Suprapubic skin (tissue), 3 donors: Measurements from ENCODE around the gene ALG5.

Source experiments
- POLR2AphosphoS5 ChIP-seq, 3 donors: sonication (generic); formaldehyde crosslinking; IDR thresholded peaks; one replicate each; pipeline ENCODE4 v1.6.1; 2017; ENCODE audit warnings: antibody characterized with exemption in 3 of 3
- TF ChIP-seq, protein P1 (sequence below), 2 donors: fragments of 200-600 bp in 1 of 2; fragments of 450-650 bp in 1 of 2; sonication (generic) in 1 of 2; IDR thresholded peaks; one replicate each; pipeline ENCODE4 v1.5.1; 2016 to 2019; ENCODE audit warnings: antibody characterized with exemption in 2 of 2, mild to moderate bottlenecking in 1 of 2, moderate library complexity in 1 of 2

DNA sequence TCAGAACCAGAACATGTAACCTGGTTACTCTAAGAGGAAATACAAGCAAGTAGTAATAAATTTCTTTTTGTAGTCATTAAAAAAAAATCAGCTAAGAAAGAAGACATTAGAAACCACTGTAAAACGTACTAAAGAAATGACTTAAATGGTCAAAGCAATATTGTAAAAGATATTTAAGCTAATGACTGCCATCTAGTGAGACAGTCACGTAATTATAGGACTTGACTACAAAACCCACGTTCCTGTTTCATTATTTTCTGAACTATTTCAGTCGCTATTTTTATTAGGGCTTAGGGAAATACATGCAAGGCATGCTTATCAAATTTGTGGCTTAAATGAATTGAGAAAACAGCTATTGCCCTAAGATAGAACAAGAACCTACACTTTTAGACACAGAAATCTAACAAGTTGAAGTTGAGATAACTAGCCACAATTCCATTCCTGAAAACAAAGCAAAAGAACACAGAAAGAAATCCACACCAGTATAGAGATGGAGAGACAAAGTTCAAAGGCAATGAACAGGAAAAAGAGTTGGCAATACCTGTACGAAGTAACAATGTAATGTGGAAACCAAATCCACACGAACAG lies 17.9 kb downstream of the ALG5 start:
- TF ChIP-seq, protein P1, sequence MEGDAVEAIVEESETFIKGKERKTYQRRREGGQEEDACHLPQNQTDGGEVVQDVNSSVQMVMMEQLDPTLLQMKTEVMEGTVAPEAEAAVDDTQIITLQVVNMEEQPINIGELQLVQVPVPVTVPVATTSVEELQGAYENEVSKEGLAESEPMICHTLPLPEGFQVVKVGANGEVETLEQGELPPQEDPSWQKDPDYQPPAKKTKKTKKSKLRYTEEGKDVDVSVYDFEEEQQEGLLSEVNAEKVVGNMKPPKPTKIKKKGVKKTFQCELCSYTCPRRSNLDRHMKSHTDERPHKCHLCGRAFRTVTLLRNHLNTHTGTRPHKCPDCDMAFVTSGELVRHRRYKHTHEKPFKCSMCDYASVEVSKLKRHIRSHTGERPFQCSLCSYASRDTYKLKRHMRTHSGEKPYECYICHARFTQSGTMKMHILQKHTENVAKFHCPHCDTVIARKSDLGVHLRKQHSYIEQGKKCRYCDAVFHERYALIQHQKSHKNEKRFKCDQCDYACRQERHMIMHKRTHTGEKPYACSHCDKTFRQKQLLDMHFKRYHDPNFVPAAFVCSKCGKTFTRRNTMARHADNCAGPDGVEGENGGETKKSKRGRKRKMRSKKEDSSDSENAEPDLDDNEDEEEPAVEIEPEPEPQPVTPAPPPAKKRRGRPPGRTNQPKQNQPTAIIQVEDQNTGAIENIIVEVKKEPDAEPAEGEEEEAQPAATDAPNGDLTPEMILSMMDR (IDR thresholded peaks at IDR 0.05), result peak in 1 of 2 donors; percentile 21
- no peak for TF ChIP-seq POLR2AphosphoS5 (IDR thresholded peaks at IDR 0.05)
